GM23338 (cell line): Measurements from ENCODE around the gene MAGI3. TPM values are rescaled to one million over a fixed set of nuclear protein-coding genes. Genes with fewer than 3 reads are reported as not detected.
A peak's percentile ranks its signal among the peaks of the same experiment; 100 is the strongest.
"Not testable (repeated sequence)": the region's sequence is repeated elsewhere in the genome, so short reads cannot be mapped to it uniquely, and the experiment has no call there.

ENCODE experiments used
- ATAC-seq: fragments of 200-7000 bp; cut with Tn5 transposase; 3 replicates; pipeline ENCODE4 v1.9.1; 2020
- DNase-seq: peaks from one replicate; pipeline ENCODE4 v3.0.0-alpha.2; 2015; ENCODE audit warnings: low spot score
- H2AFZ ChIP-seq: fragments of 200-600 bp; sonication (generic); 2 replicates; pipeline ENCODE4 v1.8.0; 2016; ENCODE audit warnings: antibody characterized with exemption, mild to moderate bottlenecking, moderate library complexity
- H3F3A ChIP-seq: fragments of 200-600 bp; sonication (generic); replicated peaks from 2 replicates; pipeline ENCODE4 v1.8.0; 2017; ENCODE audit warnings: antibody characterized with exemption, mixed run types, low read depth
- H3K27ac ChIP-seq: fragments of 200-600 bp; sonication (generic); 2 replicates; pipeline ENCODE4 v1.6.1; 2016; ENCODE audit warnings: low read depth
- H3K27me3 ChIP-seq: fragments of 200-600 bp; sonication (generic); 2 replicates; pipeline ENCODE4 v1.8.0; 2016; ENCODE audit warnings: mild to moderate bottlenecking, mixed run types, moderate library complexity; ENCODE audit not compliant: insufficient read depth
- H3K36me3 ChIP-seq: fragments of 200-600 bp; sonication (generic); 2 replicates; pipeline ENCODE4 v1.8.0; 2016; ENCODE audit warnings: mild to moderate bottlenecking; ENCODE audit not compliant: insufficient read depth
- H3K4me1 ChIP-seq: fragments of 200-600 bp; sonication (generic); 2 replicates; pipeline ENCODE4 v1.8.0; 2016; ENCODE audit warnings: mild to moderate bottlenecking, moderate library complexity; ENCODE audit not compliant: insufficient read depth
- H3K4me2 ChIP-seq: fragments of 200-600 bp; sonication (generic); 2 replicates; pipeline ENCODE4 v1.7.1; 2017; ENCODE audit warnings: mixed run types
- H3K4me3 ChIP-seq: fragments of 200-600 bp; sonication (generic); 2 replicates; pipeline ENCODE4 v1.6.1; 2016; ENCODE audit warnings: mixed run types
- H3K79me2 ChIP-seq: fragments of 200-600 bp; sonication (generic); replicated peaks from 2 replicates; pipeline ENCODE4 v1.8.0; 2017; ENCODE audit warnings: mild to moderate bottlenecking; ENCODE audit not compliant: insufficient read depth
- H3K9me2 ChIP-seq: fragments of 200-600 bp; sonication (generic); 2 replicates; pipeline ENCODE4 v1.8.0; 2017; ENCODE audit not compliant: insufficient read depth
- H4K20me1 ChIP-seq: fragments of 200-600 bp; sonication (generic); replicated peaks from 2 replicates; pipeline ENCODE4 v1.8.0; 2017; ENCODE audit warnings: mild to moderate bottlenecking; ENCODE audit not compliant: insufficient read depth
- H3K27ac Mint-ChIP-seq: 2 replicates; pipeline ENCODE4 v1.8.0; 2020; ENCODE audit warnings: inconsistent platforms, mild to moderate bottlenecking, moderate library complexity, mixed read lengths
- H3K27me3 Mint-ChIP-seq: 3 replicates; pipeline ENCODE4 v1.8.0; 2022; ENCODE audit warnings: low read depth, mild to moderate bottlenecking, moderate library complexity, mixed read lengths, inconsistent platforms; ENCODE audit not compliant: insufficient read depth, poor library complexity
- H3K36me3 Mint-ChIP-seq: 3 replicates; pipeline ENCODE4 v1.8.0; 2021; ENCODE audit warnings: low read depth, mild to moderate bottlenecking, inconsistent platforms, moderate library complexity, mixed read lengths
- H3K4me1 Mint-ChIP-seq: 3 replicates; pipeline ENCODE4 v1.8.0; 2020; ENCODE audit warnings: mild to moderate bottlenecking, inconsistent platforms, mixed read lengths
- H3K4me3 Mint-ChIP-seq: 3 replicates; pipeline ENCODE4 v1.8.0; 2021; ENCODE audit warnings: moderate library complexity, mild to moderate bottlenecking, inconsistent platforms, mixed read lengths
- H3K9me3 Mint-ChIP-seq: 3 replicates; pipeline ENCODE4 v1.8.0; 2020; ENCODE audit warnings: moderate library complexity, mild to moderate bottlenecking, inconsistent platforms, mixed read lengths
- ETS1 ChIP-seq: IDR thresholded peaks from 2 replicates; pipeline ENCODE4 v1.6.1; 2016; ENCODE audit warnings: antibody characterized with exemption
- EZH2phosphoT487 ChIP-seq: fragments of 200-600 bp; sonication (generic); IDR thresholded peaks from one replicate; pipeline ENCODE4 v1.8.1; 2018; ENCODE audit warnings: antibody characterized with exemption; ENCODE audit not compliant: unreplicated experiment
- JUNB ChIP-seq: IDR thresholded peaks from one replicate; pipeline ENCODE4 v1.6.1; 2016; ENCODE audit warnings: antibody characterized with exemption; ENCODE audit not compliant: unreplicated experiment
- NANOG ChIP-seq: IDR thresholded peaks from 2 replicates; pipeline ENCODE4 v1.6.1; 2016; ENCODE audit warnings: antibody characterized with exemption, borderline replicate concordance
- POLR2AphosphoS5 ChIP-seq: IDR thresholded peaks from 2 replicates; pipeline ENCODE4 v1.6.1; 2016; ENCODE audit warnings: antibody characterized with exemption, low read depth
- ZNF114 ChIP-seq: fragments of 250-450 bp; sonication (Bioruptor Pico); IDR thresholded peaks from 2 replicates; pipeline ENCODE4 v1.5.0; 2020; ENCODE audit warnings: mild to moderate bottlenecking, moderate library complexity
- ZNF331 ChIP-seq: fragments of 250-450 bp; sonication (Bioruptor Pico); IDR thresholded peaks from 2 replicates; pipeline ENCODE4 v1.5.0; 2020; ENCODE audit warnings: low read depth, mild to moderate bottlenecking, moderate library complexity
- polyA plus RNA-seq: library from polyadenylated mRNA; unstranded; fragments of >200 nt; fragmentation: Nextera tagmentation; extraction: Ambion mirVana; gene quantifications from 2 replicates; pipeline ENCODE4 v1.2.1, GENCODE V29; 2016
- total RNA-seq: library from RNA; depleted of rRNA; stranded (reverse); fragments of >200 nt; shearing (Covaris generic); gene quantifications from 2 replicates; pipeline ENCODE4 v1.2.3, GENCODE V29; 2014
- TF ChIP-seq, protein P1 (sequence below), 2 experiments: fragments of 200-600 bp in 1 of 2; sonication (generic) in 1 of 2; conservative IDR thresholded peaks; 2 replicates each; pipeline versions ENCODE4 v1.5.1 to v1.6.1; 2016 to 2017; ENCODE audit warnings: antibody characterized with exemption in 2 of 2, low read depth in 2 of 2, mild to moderate bottlenecking in 2 of 2, moderate library complexity in 1 of 2

Gene MAGI3
- total and polyA plus RNA-seq, 2 experiments from 2014 or later: 3.9 to 10.0 TPM

DNA sequence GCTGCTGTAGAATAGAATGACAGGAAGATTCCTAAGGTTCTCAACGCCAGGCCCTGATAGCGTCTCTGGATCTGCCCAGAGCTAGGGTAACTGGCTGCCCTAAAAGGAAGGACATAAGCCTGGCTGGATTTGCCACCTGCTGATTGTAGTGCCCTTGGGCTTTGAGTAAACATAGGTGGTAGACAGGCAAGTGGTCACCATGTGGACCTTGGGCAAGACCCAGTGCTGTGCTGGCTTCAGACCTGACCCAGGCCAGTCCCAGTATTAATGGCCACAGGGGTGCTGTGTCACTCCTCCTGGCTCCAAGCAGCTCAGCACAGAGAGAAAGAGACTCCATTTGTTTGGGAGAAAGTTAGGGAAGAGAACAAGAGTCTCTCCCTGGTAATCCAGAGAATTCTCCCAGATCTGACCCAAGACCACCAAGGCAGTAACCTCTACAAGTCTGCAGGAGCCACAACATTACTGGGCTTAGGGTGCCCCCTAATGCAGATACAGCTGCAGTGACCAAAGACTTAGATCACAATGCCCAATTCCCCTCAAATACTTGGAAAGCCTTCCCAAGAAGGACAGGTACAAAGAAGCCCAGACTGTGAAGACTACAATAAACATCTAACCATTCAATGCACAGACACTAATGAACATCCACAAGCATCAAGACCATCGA is 324.4 kb downstream of the MAGI3 start:
- no peaks in the 10 kb centered on the region for H3K79me2 ChIP-seq
- H3K4me3 Mint-ChIP-seq: no peak overlapping the region
- H4K20me1 ChIP-seq: no peaks in the 10 kb centered on the region; the same call in 1 of the 2 replicates
- no peaks in the 10 kb centered on the region for H3K4me1 ChIP-seq
- peak; percentile 50; the same call in 2 of the 3 replicates for ATAC-seq
- TF ChIP-seq, protein P1, sequence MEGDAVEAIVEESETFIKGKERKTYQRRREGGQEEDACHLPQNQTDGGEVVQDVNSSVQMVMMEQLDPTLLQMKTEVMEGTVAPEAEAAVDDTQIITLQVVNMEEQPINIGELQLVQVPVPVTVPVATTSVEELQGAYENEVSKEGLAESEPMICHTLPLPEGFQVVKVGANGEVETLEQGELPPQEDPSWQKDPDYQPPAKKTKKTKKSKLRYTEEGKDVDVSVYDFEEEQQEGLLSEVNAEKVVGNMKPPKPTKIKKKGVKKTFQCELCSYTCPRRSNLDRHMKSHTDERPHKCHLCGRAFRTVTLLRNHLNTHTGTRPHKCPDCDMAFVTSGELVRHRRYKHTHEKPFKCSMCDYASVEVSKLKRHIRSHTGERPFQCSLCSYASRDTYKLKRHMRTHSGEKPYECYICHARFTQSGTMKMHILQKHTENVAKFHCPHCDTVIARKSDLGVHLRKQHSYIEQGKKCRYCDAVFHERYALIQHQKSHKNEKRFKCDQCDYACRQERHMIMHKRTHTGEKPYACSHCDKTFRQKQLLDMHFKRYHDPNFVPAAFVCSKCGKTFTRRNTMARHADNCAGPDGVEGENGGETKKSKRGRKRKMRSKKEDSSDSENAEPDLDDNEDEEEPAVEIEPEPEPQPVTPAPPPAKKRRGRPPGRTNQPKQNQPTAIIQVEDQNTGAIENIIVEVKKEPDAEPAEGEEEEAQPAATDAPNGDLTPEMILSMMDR (conservative IDR thresholded peaks at IDR 0.05; ENCODE audit: low read depth in 2 of 2): peak; percentile 42 to 64
- no peak for TF ChIP-seq EZH2phosphoT487
- H2AFZ ChIP-seq: no peak overlapping the region
- no peaks in the 10 kb centered on the region for H3K9me2 ChIP-seq
- H3K4me1 Mint-ChIP-seq: no peaks in the 10 kb centered on the region
- peak; percentile 25 for DNase-seq
- H3K4me3 ChIP-seq: no peak overlapping the region
- H3K9me3 Mint-ChIP-seq: peaks cover 28% of the 10 kb centered on the region
- H3K27me3 Mint-ChIP-seq: peaks cover 4% of the 10 kb centered on the region
- H3K27me3 ChIP-seq: no peaks in the 10 kb centered on the region
- peaks cover 54% of the 10 kb centered on the region for H3K36me3 Mint-ChIP-seq
- H3K4me2 ChIP-seq: no peak overlapping the region
- peaks cover 14% of the 10 kb centered on the region for H3K36me3 ChIP-seq
- H3K27ac ChIP-seq: no peak overlapping the region
- no peak overlapping the region for H3K27ac Mint-ChIP-seq
- no peaks in the 10 kb centered on the region for H3F3A ChIP-seq

- H3K9me3 Mint-ChIP-seq: peaks cover 48% of the 10 kb centered on the region
- not testable (repeated sequence) for H2AFZ ChIP-seq, H3K27ac ChIP-seq, H3K27me3 Mint-ChIP-seq, H3K4me1 ChIP-seq, H3K4me1 Mint-ChIP-seq, H3F3A ChIP-seq, DNase-seq, ATAC-seq, H3K9me2 ChIP-seq, H3K27ac Mint-ChIP-seq, H3K4me3 Mint-ChIP-seq, H3K4me2 ChIP-seq, H4K20me1 ChIP-seq, H3K79me2 ChIP-seq, H3K27me3 ChIP-seq, H3K4me3 ChIP-seq
- H3K36me3 ChIP-seq: peaks cover 28% of the 10 kb centered on the region
- H3K36me3 Mint-ChIP-seq: peaks cover 77% of the 10 kb centered on the region
Observed at GRCh38 chr1:113717506-113717905, 327.2 kb downstream of the MAGI3 start.

DNA sequence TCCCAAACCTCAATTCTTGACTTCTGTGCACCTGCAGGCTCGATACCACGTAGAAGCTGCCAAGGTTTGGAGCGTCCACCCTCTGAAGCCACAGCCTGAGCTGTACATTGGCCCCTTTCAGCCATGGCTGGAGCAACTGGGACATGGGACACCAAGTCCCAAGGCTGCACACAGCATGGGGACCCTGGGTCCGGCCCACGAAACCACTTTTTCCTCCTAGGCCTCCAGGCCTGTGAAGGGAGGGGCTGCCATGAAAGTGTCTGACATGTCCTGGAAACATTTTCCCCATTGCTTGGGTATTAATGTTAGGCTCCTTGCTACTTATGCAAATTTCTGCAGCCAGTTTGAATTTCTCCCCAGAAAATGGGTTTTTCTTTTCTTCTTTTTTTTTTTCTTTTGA is 328.3 kb downstream of the MAGI3 start:
- not testable (repeated sequence) for H3K4me1 Mint-ChIP-seq, H3K9me2 ChIP-seq, H3K79me2 ChIP-seq, H3K4me1 ChIP-seq, H4K20me1 ChIP-seq, H3K27me3 ChIP-seq, ATAC-seq, H3K27ac ChIP-seq, H3K4me3 ChIP-seq, H3F3A ChIP-seq, H3K4me3 Mint-ChIP-seq, H2AFZ ChIP-seq, DNase-seq, H3K27ac Mint-ChIP-seq, H3K4me2 ChIP-seq, H3K27me3 Mint-ChIP-seq
- Mint-ChIP-seq H3K9me3 (peaks cover 50% of the 10 kb centered on the region), H3K36me3 (peaks cover 84% of the 10 kb centered on the region)
- H3K36me3 ChIP-seq: peaks cover 28% of the 10 kb centered on the region

DNA sequence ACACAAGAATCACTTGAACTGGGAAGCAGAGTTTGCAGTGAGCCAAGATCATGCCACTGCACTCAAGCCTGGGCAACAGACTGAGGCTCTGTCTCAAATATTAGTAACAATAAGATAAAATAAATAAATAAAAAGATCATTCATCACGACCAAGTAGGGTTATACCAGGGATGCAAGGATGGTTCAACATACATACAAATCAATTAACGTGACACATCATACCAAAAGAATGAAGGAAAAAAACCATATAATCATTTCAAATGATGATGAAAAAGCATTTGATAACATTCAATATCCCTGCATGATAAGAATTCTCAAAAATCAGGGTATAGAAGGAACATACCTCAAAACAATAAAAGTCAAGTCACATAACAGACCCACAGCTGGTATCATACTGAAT is 330.7 kb downstream of the MAGI3 start:
- Histone ChIP-seq H3K27ac (no peak overlapping the region), H3K4me2 (no peak overlapping the region), H4K20me1 (no peaks in the 10 kb centered on the region), H3K4me1 (no peaks in the 10 kb centered on the region), H3K36me3 (peaks cover 28% of the 10 kb centered on the region), H3K4me3 (no peak overlapping the region), H3K79me2 (no peaks in the 10 kb centered on the region), H3F3A (no peaks in the 10 kb centered on the region), H3K9me2 (no peaks in the 10 kb centered on the region), H2AFZ (no peak overlapping the region), H3K27me3 (no peaks in the 10 kb centered on the region)
- peaks cover 9% of the 10 kb centered on the region for H3K27me3 Mint-ChIP-seq
- H3K36me3 Mint-ChIP-seq: peaks cover 84% of the 10 kb centered on the region
- peaks cover 50% of the 10 kb centered on the region for H3K9me3 Mint-ChIP-seq
- no peak for DNase-seq
- ATAC-seq: no peak
- no peak for TF ChIP-seq ETS1
- no peak for TF ChIP-seq ZNF331 (CRISPR knock-in tag)
- TF ChIP-seq ZNF114: no peak
- no peak for TF ChIP-seq NANOG
- TF ChIP-seq JUNB: no peak
- TF ChIP-seq POLR2AphosphoS5: no peak
- TF ChIP-seq, protein P1 (conservative IDR thresholded peaks at IDR 0.05; ENCODE audit: low read depth in 2 of 2): no peak
- H3K4me3 Mint-ChIP-seq: no peak overlapping the region
- no peak overlapping the region for H3K27ac Mint-ChIP-seq
- no peaks in the 10 kb centered on the region for H3K4me1 Mint-ChIP-seq
